Thyroid gland (tissue), 4 donors: ENCODE data around the gene KDM4B.

Experiments
- CTCF ChIP-seq, 6 experiments: fragments of 200-600 bp in 3 of 6; fragments of 450-650 bp in 3 of 6; sonication (generic) in 3 of 6; IDR thresholded peaks; one replicate each; pipeline ENCODE4 v1.5.1; 2016 to 2019; ENCODE audit warnings: antibody characterized with exemption in 6 of 6, mild to moderate bottlenecking in 2 of 6, inconsistent platforms in 1 of 6, moderate library complexity in 1 of 6
- POLR2A ChIP-seq, 2 donors: fragments of 450-650 bp; IDR thresholded peaks; one replicate each; pipeline ENCODE4 v1.6.1; 2017; ENCODE audit warnings: antibody characterized with exemption in 2 of 2, mild to moderate bottlenecking in 2 of 2, moderate library complexity in 1 of 2

GRCh38 chr19:4957981-4958380 is 10.9 kb upstream of the KDM4B start:
- TF ChIP-seq POLR2A (IDR thresholded peaks at IDR 0.05) (no peak), CTCF (IDR thresholded peaks at IDR 0.05) (no peak)
